T-helper 1 cell treated with Interleukin-12 subunit alpha and Interleukin-12 subunit beta and Interleukin-4 antibody, amounts not matched to agents 30 μg/mL and 1 μg/mL, for 36 hours (primary cell): ENCODE results near the gene CYP2A6.
"Not testable (repeated sequence)": the region's sequence is repeated elsewhere in the genome, so short reads cannot be mapped to it uniquely, and the experiment has no call there.

ENCODE experiments used
- H3K27ac Mint-ChIP-seq: one replicate; pipeline ENCODE4 v1.8.0; 2021; ENCODE audit warnings: mild to moderate bottlenecking, mixed read lengths
- H3K27me3 Mint-ChIP-seq: one replicate; pipeline ENCODE4 v1.8.0; 2021; ENCODE audit warnings: low read depth, mixed read lengths
- H3K36me3 Mint-ChIP-seq: one replicate; pipeline ENCODE4 v1.8.0; 2021; ENCODE audit warnings: low read depth, mixed read lengths
- H3K4me1 Mint-ChIP-seq: one replicate; pipeline ENCODE4 v1.8.0; 2021; ENCODE audit warnings: low read depth, mixed read lengths
- H3K4me3 Mint-ChIP-seq: one replicate; pipeline ENCODE4 v1.8.0; 2021; ENCODE audit warnings: mild to moderate bottlenecking, moderate library complexity, mixed read lengths
- H3K9me3 Mint-ChIP-seq: one replicate; pipeline ENCODE4 v1.8.0; 2021; ENCODE audit warnings: mixed read lengths

Gene CYP2A6

GRCh38 chr19:40831502-40832430 lies 18.5 kb downstream of the CYP2A6 start:
- peaks cover 3% of the 10 kb centered on the region for H3K9me3 Mint-ChIP-seq
- peaks cover 12% of the 10 kb centered on the region for H3K4me1 Mint-ChIP-seq
- peaks cover 13% of the 10 kb centered on the region for H3K36me3 Mint-ChIP-seq
- no peaks in the 10 kb centered on the region for H3K27me3 Mint-ChIP-seq
- H3K27ac Mint-ChIP-seq, result no peak overlapping the region
- no peak overlapping the region for H3K4me3 Mint-ChIP-seq

- H3K4me1 Mint-ChIP-seq, result peaks cover 18% of the 10 kb centered on the region
- H3K4me3 Mint-ChIP-seq, H3K9me3 Mint-ChIP-seq, H3K27ac Mint-ChIP-seq, H3K27me3 Mint-ChIP-seq: not testable (repeated sequence)
- H3K36me3 Mint-ChIP-seq, result peaks cover 16% of the 10 kb centered on the region
Measured at GRCh38 chr19:40830741-40831140, 19.5 kb downstream of the CYP2A6 start.

GRCh38 chr19:40829205-40829604 lies 21.0 kb downstream of the CYP2A6 start:
- no peak overlapping the region for H3K27ac Mint-ChIP-seq
- H3K27me3 Mint-ChIP-seq, result no peaks in the 10 kb centered on the region
- peaks cover 18% of the 10 kb centered on the region for H3K4me1 Mint-ChIP-seq
- H3K9me3 Mint-ChIP-seq, result peaks cover 3% of the 10 kb centered on the region
- H3K4me3 Mint-ChIP-seq, result no peak overlapping the region
- H3K36me3 Mint-ChIP-seq, result peaks cover 16% of the 10 kb centered on the region

- Mint-ChIP-seq H3K9me3 (peaks cover 3% of the 10 kb centered on the region), H3K4me1 (peaks cover 18% of the 10 kb centered on the region), H3K36me3 (peaks cover 16% of the 10 kb centered on the region), H3K27me3 (no peaks in the 10 kb centered on the region), H3K4me3 (no peak overlapping the region), H3K27ac (peak overlapping the region; percentile 63)
Measured at GRCh38 chr19:40827386-40828247, 22.6 kb downstream of the CYP2A6 start.

- not testable (repeated sequence) for H3K4me3 Mint-ChIP-seq, H3K27me3 Mint-ChIP-seq
- H3K27ac Mint-ChIP-seq, result peak overlapping the region; percentile 63
Measured at GRCh38 chr19:40826699-40827385, 23.4 kb downstream of the CYP2A6 start.

GRCh38 chr19:40826312-40826698 lies 23.9 kb downstream of the CYP2A6 start:
- H3K36me3 Mint-ChIP-seq, result peaks cover 16% of the 10 kb centered on the region
- H3K27me3 Mint-ChIP-seq, H3K4me3 Mint-ChIP-seq, H3K9me3 Mint-ChIP-seq: not testable (repeated sequence)
- H3K27ac Mint-ChIP-seq, result peak overlapping the region; percentile 63
- peaks cover 16% of the 10 kb centered on the region for H3K4me1 Mint-ChIP-seq

More at GRCh38 chr19:40826699-40827385, 23.4 kb downstream of the CYP2A6 start:
- Mint-ChIP-seq H3K4me1 (peaks cover 16% of the 10 kb centered on the region), H3K36me3 (peaks cover 16% of the 10 kb centered on the region)
- H3K9me3 Mint-ChIP-seq, result not testable (repeated sequence)

GRCh38 chr19:40825460-40826095 lies 24.7 kb downstream of the CYP2A6 start:
- Mint-ChIP-seq H3K36me3 (peaks cover 16% of the 10 kb centered on the region), H3K4me1 (peaks cover 16% of the 10 kb centered on the region)
- not testable (repeated sequence) for H3K27me3 Mint-ChIP-seq, H3K27ac Mint-ChIP-seq, H3K4me3 Mint-ChIP-seq, H3K9me3 Mint-ChIP-seq

GRCh38 chr19:40824916-40825315 lies 25.3 kb downstream of the CYP2A6 start:
- not testable (repeated sequence) for H3K27me3 Mint-ChIP-seq, H3K27ac Mint-ChIP-seq, H3K4me3 Mint-ChIP-seq, H3K9me3 Mint-ChIP-seq
- H3K36me3 Mint-ChIP-seq, result peaks cover 16% of the 10 kb centered on the region
- H3K4me1 Mint-ChIP-seq, result peaks cover 16% of the 10 kb centered on the region

GRCh38 chr19:40822704-40823553 lies 27.3 kb downstream of the CYP2A6 start:
- H3K27me3 Mint-ChIP-seq, H3K4me3 Mint-ChIP-seq, H3K27ac Mint-ChIP-seq, H3K9me3 Mint-ChIP-seq: not testable (repeated sequence)
- peaks cover 11% of the 10 kb centered on the region for H3K36me3 Mint-ChIP-seq
- H3K4me1 Mint-ChIP-seq, result peaks cover 29% of the 10 kb centered on the region

- no peaks in the 10 kb centered on the region for H3K27me3 Mint-ChIP-seq
- no peak overlapping the region for H3K27ac Mint-ChIP-seq
- H3K4me1 Mint-ChIP-seq, result peaks cover 27% of the 10 kb centered on the region
- peaks cover 7% of the 10 kb centered on the region for H3K36me3 Mint-ChIP-seq
- no peak overlapping the region for H3K4me3 Mint-ChIP-seq
- H3K9me3 Mint-ChIP-seq, result peaks cover 3% of the 10 kb centered on the region
Measured at GRCh38 chr19:40822161-40822560, 28.1 kb downstream of the CYP2A6 start.

- not testable (repeated sequence) for H3K36me3 Mint-ChIP-seq, H3K4me3 Mint-ChIP-seq, H3K27me3 Mint-ChIP-seq, H3K27ac Mint-ChIP-seq, H3K9me3 Mint-ChIP-seq
- peaks cover 17% of the 10 kb centered on the region for H3K4me1 Mint-ChIP-seq
Measured at GRCh38 chr19:40819479-40820234, 30.6 kb downstream of the CYP2A6 start.

GRCh38 chr19:40818480-40819399 lies 31.5 kb downstream of the CYP2A6 start:
- not testable (repeated sequence) for H3K27ac Mint-ChIP-seq, H3K36me3 Mint-ChIP-seq, H3K9me3 Mint-ChIP-seq
- H3K27me3 Mint-ChIP-seq, result peaks cover 14% of the 10 kb centered on the region
- H3K4me1 Mint-ChIP-seq, result peaks cover 17% of the 10 kb centered on the region
- H3K4me3 Mint-ChIP-seq, result peak overlapping the region; percentile 61
